Measurements from ENCODE around the gene ARHGAP32.
"Not testable (repeated sequence)": the region's sequence is repeated elsewhere in the genome, so short reads cannot be mapped to it uniquely, and the experiment has no call there.

Gene ARHGAP32

GRCh38 chr11:128933481-128934178 lies 258.5 kb downstream of the ARHGAP32 start:
- no peak for DNase-seq (ENCODE audit: low read depth in 2 of 2)

GRCh38 chr11:128931668-128932067 lies 260.5 kb downstream of the ARHGAP32 start:
- DNase-seq (ENCODE audit: low read depth in 2 of 2) = no peak

- DNase-seq (ENCODE audit: low read depth in 2 of 2) = no peak
Observed at GRCh38 chr11:128931066-128931465, 261.1 kb downstream of the ARHGAP32 start.

- no peak for DNase-seq (ENCODE audit: low read depth in 2 of 2)
Observed at GRCh38 chr11:128929991-128930390, 262.1 kb downstream of the ARHGAP32 start.

GRCh38 chr11:128929468-128929867 lies 262.7 kb downstream of the ARHGAP32 start:
- no peak for DNase-seq (ENCODE audit: low read depth in 2 of 2)

GRCh38 chr11:128928400-128928799 lies 263.7 kb downstream of the ARHGAP32 start:
- DNase-seq (ENCODE audit: low read depth in 2 of 2) = no peak

- DNase-seq (ENCODE audit: low read depth in 2 of 2) = no peak
Observed at GRCh38 chr11:128927683-128928336, 264.3 kb downstream of the ARHGAP32 start.

- DNase-seq (ENCODE audit: low read depth in 2 of 2) = no peak
Observed at GRCh38 chr11:128927108-128927461, 265.0 kb downstream of the ARHGAP32 start.

- no peak for DNase-seq (ENCODE audit: low read depth in 2 of 2)
Observed at GRCh38 chr11:128926437-128927107, 265.6 kb downstream of the ARHGAP32 start.

- no peak for DNase-seq (ENCODE audit: low read depth in 2 of 2)
Observed at GRCh38 chr11:128926000-128926399, 266.1 kb downstream of the ARHGAP32 start.

- DNase-seq (ENCODE audit: low read depth in 2 of 2) = no peak
Observed at GRCh38 chr11:128925250-128925600, 266.9 kb downstream of the ARHGAP32 start.

- no peak for DNase-seq (ENCODE audit: low read depth in 2 of 2)
Observed at GRCh38 chr11:128924510-128925249, 267.4 kb downstream of the ARHGAP32 start.

GRCh38 chr11:128924104-128924503 lies 268.0 kb downstream of the ARHGAP32 start:
- DNase-seq (ENCODE audit: low read depth in 2 of 2) = no peak

GRCh38 chr11:128921793-128922192 lies 270.3 kb downstream of the ARHGAP32 start:
- no peak for DNase-seq (ENCODE audit: low read depth in 2 of 2)

- DNase-seq (ENCODE audit: low read depth in 2 of 2) = no peak
Observed at GRCh38 chr11:128920666-128921065, 271.5 kb downstream of the ARHGAP32 start.

GRCh38 chr11:128919635-128920034 lies 272.5 kb downstream of the ARHGAP32 start:
- not testable (repeated sequence) for DNase-seq (ENCODE audit: low read depth in 2 of 2)

- no peak for DNase-seq (ENCODE audit: low read depth in 2 of 2)
Observed at GRCh38 chr11:128919216-128919615, 272.9 kb downstream of the ARHGAP32 start.

GRCh38 chr11:128917144-128917724 lies 274.9 kb downstream of the ARHGAP32 start:
- DNase-seq (ENCODE audit: low read depth in 2 of 2) = no peak

GRCh38 chr11:128916681-128917080 lies 275.4 kb downstream of the ARHGAP32 start:
- no peak for DNase-seq (ENCODE audit: low read depth in 2 of 2)

- DNase-seq (ENCODE audit: low read depth in 2 of 2) = no peak
Observed at GRCh38 chr11:128916037-128916572, 276.0 kb downstream of the ARHGAP32 start.

- no peak for DNase-seq (ENCODE audit: low read depth in 2 of 2)
Observed at GRCh38 chr11:128915149-128915521, 277.0 kb downstream of the ARHGAP32 start.
